GM12878 (cell line): ENCODE results near the gene SLCO1A2. TPM values are rescaled to one million over a fixed set of nuclear protein-coding genes. Genes with fewer than 3 reads are reported as not detected.
A peak's percentile ranks its signal among the peaks of the same experiment; 100 is the strongest.

Experiments
- ATAC-seq: fragments of 200-7000 bp; cut with Tn5 transposase; 3 replicates; pipeline ENCODE4 v1.9.1; 2020; ENCODE audit warnings: mild to moderate bottlenecking, moderate library complexity
- BruUV-seq: library from RNA; stranded (reverse); fragments of 400-500 nt; replicated peaks from 2 replicates; lab custom pipeline; 2021; lab: Mats Ljungman, UMichigan
- CTCF ChIA-PET: fragments of 300-600 bp; sonication (Branson Sonifier 250); formaldehyde crosslinking; extraction: SDS; loops from one replicate; lab custom pipeline; 2021; ENCODE audit warnings: inconsistent platforms; lab: Yijun Ruan, JAX
- POLR2A ChIA-PET: fragments of 350-600 bp; formaldehyde crosslinking; extraction: SDS; loops from one replicate; lab custom pipeline; 2021; ENCODE audit warnings: inconsistent platforms; lab: Charles Lee
- RAD21 ChIA-PET: fragments of 300-600 bp; sonication (Branson Sonifier 250); formaldehyde crosslinking; loops from one replicate; lab custom pipeline; 2023; ENCODE audit warnings: antibody characterized with exemption; ENCODE audit not compliant: unreplicated experiment; lab: Charles Lee
- SMC1A ChIA-PET: fragments of 300-600 bp; sonication (Branson Sonifier 250); formaldehyde crosslinking; loops from one replicate; lab custom pipeline; 2023; ENCODE audit not compliant: unreplicated experiment, uncharacterized antibody; lab: Charles Lee
- DNase-seq: peaks from one replicate; pipeline ENCODE4 v3.0.0-alpha.2; 2011; ENCODE audit warnings: low read depth, low spot score
- FAIRE-seq: peaks from 3 replicates; lab custom pipeline; 2011; peaks lifted over from hg19 to GRCh38; lab: Jason Lieb, UNC
- H2AFZ ChIP-seq: 2 replicates; pipeline ENCODE4 v1.6.0; 2011; ENCODE audit warnings: low read depth, low read length, control low read depth; ENCODE audit not compliant: control insufficient read depth
- H3K27ac ChIP-seq: 2 replicates; pipeline ENCODE4 v1.5.1; 2011; ENCODE audit warnings: control low read depth; ENCODE audit not compliant: control insufficient read depth, insufficient read depth
- H3K27me3 ChIP-seq, 2 experiments: replicated peaks in 1 of 2; 2 replicates each; pipeline versions ENCODE4 v1.6.0 to v1.6.1; 2011; ENCODE audit warnings: low read length in 1 of 2; ENCODE audit not compliant: control insufficient read depth in 2 of 2, insufficient read depth in 2 of 2
- H3K36me3 ChIP-seq, 2 experiments: 2 replicates each; pipeline ENCODE4 v1.5.1; 2011; ENCODE audit warnings: low read length in 1 of 2; ENCODE audit not compliant: control insufficient read depth in 2 of 2, insufficient read depth in 2 of 2
- H3K4me1 ChIP-seq: 2 replicates; pipeline ENCODE4 v1.6.1; 2011; ENCODE audit warnings: mild to moderate bottlenecking, low read length, moderate library complexity, mixed read lengths; ENCODE audit not compliant: control insufficient read depth, insufficient read depth
- H3K4me2 ChIP-seq: 2 replicates; pipeline ENCODE4 v1.6.0; 2011; ENCODE audit warnings: control low read depth; ENCODE audit not compliant: control insufficient read depth, insufficient read depth
- H3K4me3 ChIP-seq: fragments of 200-600 bp; sonication (generic); 2 replicates; pipeline ENCODE4 v1.5.1; 2016
- H3K79me2 ChIP-seq: 2 replicates; pipeline ENCODE4 v1.6.0; 2011; ENCODE audit warnings: low read length; ENCODE audit not compliant: control insufficient read depth, insufficient read depth
- H3K9ac ChIP-seq: 2 replicates; pipeline ENCODE4 v1.8.0; 2011; ENCODE audit warnings: low read length, control low read depth, mixed read lengths; ENCODE audit not compliant: control insufficient read depth, insufficient read depth
- H3K9me3 ChIP-seq: replicated peaks from 3 replicates; pipeline ENCODE4 v1.5.1; 2011; ENCODE audit warnings: mild to moderate bottlenecking, low read length; ENCODE audit not compliant: control insufficient read depth, insufficient read depth
- H4K20me1 ChIP-seq: 2 replicates; pipeline ENCODE4 v1.6.0; 2011; ENCODE audit not compliant: control insufficient read depth, insufficient read depth
- CHD1 ChIP-seq: IDR thresholded peaks from 2 replicates; pipeline ENCODE4 v1.6.1; 2012; ENCODE audit warnings: low read depth, low read length, improper control_type of control experiment
- EZH2 ChIP-seq: IDR thresholded peaks from 2 replicates; pipeline ENCODE4 v1.6.1; 2012; ENCODE audit warnings: low read depth, mild to moderate bottlenecking, control low read depth, inconsistent platforms, low read length, borderline replicate concordance; ENCODE audit not compliant: control insufficient read depth
- FOXK2 ChIP-seq: fragments of 450-650 bp; IDR thresholded peaks from 2 replicates; pipeline ENCODE4 v1.6.1; 2017; ENCODE audit warnings: mild to moderate bottlenecking, moderate library complexity
- FOXM1 ChIP-seq: IDR thresholded peaks from 2 replicates; pipeline ENCODE4 v1.6.1; 2012; ENCODE audit warnings: low read depth, mild to moderate bottlenecking, inconsistent platforms, low read length, moderate library complexity
- GABPA ChIP-seq: IDR thresholded peaks from 2 replicates; pipeline ENCODE4 v1.6.1; 2014; ENCODE audit warnings: antibody characterized with exemption, low read depth, mild to moderate bottlenecking, inconsistent platforms
- JUND ChIP-seq: IDR thresholded peaks from 2 replicates; pipeline ENCODE4 v1.6.1; 2012; ENCODE audit warnings: low read depth, mild to moderate bottlenecking, low read length, improper control_type of control experiment, moderate library complexity
- NFIC ChIP-seq: IDR thresholded peaks from 2 replicates; pipeline ENCODE4 v1.6.1; 2012; ENCODE audit warnings: low read depth, mild to moderate bottlenecking, inconsistent platforms, low read length, moderate library complexity
- POLR2AphosphoS2 ChIP-seq: IDR thresholded peaks from 2 replicates; pipeline ENCODE4 v1.6.1; 2011; ENCODE audit warnings: low read depth, mild to moderate bottlenecking, low read length, improper control_type of control experiment, moderate library complexity
- RAD21 ChIP-seq: IDR thresholded peaks from 2 replicates; pipeline ENCODE4 v1.6.1; 2011; ENCODE audit warnings: mild to moderate bottlenecking, low read depth, low read length, moderate library complexity; ENCODE audit not compliant: insufficient read depth
- RCOR1 ChIP-seq: conservative IDR thresholded peaks from 2 replicates; pipeline ENCODE4 v1.6.1; 2012; ENCODE audit warnings: low read depth, low read length, improper control_type of control experiment
- RUNX3 ChIP-seq: IDR thresholded peaks from 2 replicates; pipeline ENCODE4 v1.6.1; 2012; ENCODE audit warnings: low read length, inconsistent platforms
- SIN3A ChIP-seq: IDR thresholded peaks from 2 replicates; pipeline ENCODE4 v1.6.1; 2012; ENCODE audit warnings: low read depth, low read length, improper control_type of control experiment
- SRF ChIP-seq, 2 experiments: IDR thresholded peaks; 2 replicates each; pipeline ENCODE4 v1.6.1; 2011; ENCODE audit warnings: low read depth in 2 of 2, low read length in 2 of 2, mild to moderate bottlenecking in 1 of 2, moderate library complexity in 1 of 2
- WGBS: methylation state at CpG from one replicate; pipeline ENCODE4 v1.1.6; 2016; ENCODE audit warnings: low lambda C conversion rate; ENCODE audit not compliant: insufficient replicate concordance, insufficient coverage; ENCODE audit errors: missing lambda C conversion rate; 5-methylcytosine and 5-hydroxymethylcytosine counted together
- in situ Hi-C: fragments of 300-500 bp; cut with MboI; formaldehyde crosslinking; loops from 9 replicates; pipeline ENCODE4 v1.14.3; 2018; ENCODE audit warnings: mixed read lengths
- intact Hi-C: fragments of 100-400 bp; cut with micrococcal nuclease; formaldehyde crosslinking; loops from one replicate; pipeline ENCODE4 v1.14.2; 2022; ENCODE audit not compliant: unreplicated experiment
- polyA plus RNA-seq, 11 experiments: library from polyadenylated mRNA; depleted of rRNA in 4 of 11; unstranded in 6 of 11; stranded (reverse) in 5 of 11; fragments of >200 nt; fragmentation: Nextera tagmentation in 4 of 11; fragmentation: Illumina TruSeq in 1 of 11; extraction: Ambion mirVana in 4 of 11; extraction: Trizol in 1 of 11; gene quantifications; 1 replicate in 1 of 11; 2 replicates in 10 of 11; pipeline versions ENCODE4 v1.2.1 to v1.2.3, GENCODE V29; 2011 to 2016; ENCODE audit warnings: inconsistent platforms in 2 of 11, missing spikeins in 2 of 11, low read depth in 1 of 11
- total RNA-seq, 4 experiments: library from RNA; depleted of rRNA in 3 of 4; stranded (reverse); fragments of >200 nt in 3 of 4; fragmentation: Illumina TruSeq in 1 of 4; extraction: Trizol in 1 of 4; gene quantifications; 2 replicates each; pipeline versions ENCODE4 v1.2.1 to v1.2.3, GENCODE V29; 2013 to 2021
- TF ChIP-seq, protein P1 (sequence below): fragments of 450-650 bp; IDR thresholded peaks from 2 replicates; pipeline ENCODE4 v1.6.1; 2016; ENCODE audit warnings: mild to moderate bottlenecking, moderate library complexity, borderline replicate concordance
- TF ChIP-seq, protein P2 (sequence below): fragments of 450-650 bp; IDR thresholded peaks from 2 replicates; pipeline ENCODE4 v1.6.1; 2017; ENCODE audit warnings: mild to moderate bottlenecking
- TF ChIP-seq, protein P3 (sequence below), 3 experiments: IDR thresholded peaks in 2 of 3; conservative IDR thresholded peaks in 1 of 3; 2 replicates each; pipeline ENCODE4 v1.5.1; 2011; ENCODE audit warnings: low read depth in 3 of 3, low read length in 3 of 3, mild to moderate bottlenecking in 3 of 3, control low read depth in 2 of 3, moderate library complexity in 2 of 3, inconsistent platforms in 1 of 3, mixed read lengths in 1 of 3; ENCODE audit not compliant: control insufficient read depth in 2 of 3, insufficient read depth in 1 of 3; ENCODE audit errors: extremely low read depth in 1 of 3

SLCO1A2 gene
- total and polyA plus RNA-seq, 10 of the 15 experiments (the other 5 are each of a cell fraction or from before 2014, with no cell fraction given), result not detected

DNA sequence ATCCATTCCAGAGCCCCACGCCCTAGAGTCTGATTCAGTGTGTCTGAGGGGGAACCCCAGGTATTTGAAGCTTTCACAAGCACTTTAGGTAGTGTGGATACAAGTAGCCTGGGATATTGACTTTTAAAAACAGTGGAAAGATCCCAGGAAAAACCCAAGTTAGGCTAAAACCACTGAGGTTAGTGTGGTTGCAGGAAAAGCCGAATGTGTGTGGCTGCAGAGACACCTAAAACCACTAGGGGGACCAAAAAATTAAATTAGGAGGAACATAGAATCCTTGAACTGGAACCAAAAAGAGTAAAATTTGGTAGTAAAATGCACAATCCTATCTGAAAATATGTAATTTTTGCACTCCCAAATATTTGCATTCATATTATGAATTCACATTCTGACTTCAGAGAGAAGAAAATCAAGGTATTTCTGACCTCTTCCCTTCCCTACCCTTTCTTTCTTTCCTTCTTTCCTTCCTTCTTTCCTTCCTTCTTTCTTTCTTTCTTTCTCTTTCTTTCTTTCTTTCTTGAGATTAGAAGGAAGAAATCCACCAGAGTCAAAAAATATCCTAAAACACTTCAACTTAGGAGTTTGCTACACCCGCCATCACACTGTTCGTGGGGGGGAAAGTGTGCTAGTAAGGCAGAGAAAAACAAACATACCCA lies 37.8 kb downstream of the SLCO1A2 start:
- Histone ChIP-seq H3K4me1 (no peaks in the 10 kb centered on the region), H3K79me2 (no peaks in the 10 kb centered on the region), H2AFZ (no peak overlapping the region), H3K4me3 (no peak overlapping the region), H3K36me3 (no peaks in the 10 kb centered on the region), H3K27ac (no peak overlapping the region), H3K4me2 (no peak overlapping the region), H3K27me3 (no peaks in the 10 kb centered on the region), H3K9me3 (no peaks in the 10 kb centered on the region), H4K20me1 (no peaks in the 10 kb centered on the region), H3K9ac (no peak overlapping the region)
- ChIA-PET CTCF (interaction anchor here (0.7 to 1.7 kb wide), 5 partner anchors 13 to 383 kb away, joined by 3 to 6 read pairs (median 3); no protein-coding TSS in a partner anchor), SMC1A (no interaction called here), POLR2A (no interaction called here), RAD21 (interaction anchor here (0.7 kb wide), 1 partner anchor 384 kb away, joined by 6 read pairs; no protein-coding TSS in a partner anchor)
- WGBS, result 50% methylated on average over 4 of the region's 4 CpGs
- no TSS peak for BruUV-seq
- DNase-seq (no peak), FAIRE-seq (no peak), ATAC-seq (peak; percentile 70)
- TF ChIP-seq POLR2AphosphoS2 (no peak), GABPA (no peak), CHD1 (no peak), RUNX3 (0 out of 2 replicates have a peak, but pooled peaks have one; percentile 23), FOXM1 (no peak), SRF (IDR thresholded peaks at IDR 0.05; ENCODE audit: low read depth in 2 of 2, low read length in 2 of 2) (no peak), EZH2 (no peak), RAD21 (peak; percentile 39), NFIC (no peak), SIN3A (no peak), FOXK2 (no peak), JUND (no peak), RCOR1 (no peak)
- TF ChIP-seq, protein P1, sequence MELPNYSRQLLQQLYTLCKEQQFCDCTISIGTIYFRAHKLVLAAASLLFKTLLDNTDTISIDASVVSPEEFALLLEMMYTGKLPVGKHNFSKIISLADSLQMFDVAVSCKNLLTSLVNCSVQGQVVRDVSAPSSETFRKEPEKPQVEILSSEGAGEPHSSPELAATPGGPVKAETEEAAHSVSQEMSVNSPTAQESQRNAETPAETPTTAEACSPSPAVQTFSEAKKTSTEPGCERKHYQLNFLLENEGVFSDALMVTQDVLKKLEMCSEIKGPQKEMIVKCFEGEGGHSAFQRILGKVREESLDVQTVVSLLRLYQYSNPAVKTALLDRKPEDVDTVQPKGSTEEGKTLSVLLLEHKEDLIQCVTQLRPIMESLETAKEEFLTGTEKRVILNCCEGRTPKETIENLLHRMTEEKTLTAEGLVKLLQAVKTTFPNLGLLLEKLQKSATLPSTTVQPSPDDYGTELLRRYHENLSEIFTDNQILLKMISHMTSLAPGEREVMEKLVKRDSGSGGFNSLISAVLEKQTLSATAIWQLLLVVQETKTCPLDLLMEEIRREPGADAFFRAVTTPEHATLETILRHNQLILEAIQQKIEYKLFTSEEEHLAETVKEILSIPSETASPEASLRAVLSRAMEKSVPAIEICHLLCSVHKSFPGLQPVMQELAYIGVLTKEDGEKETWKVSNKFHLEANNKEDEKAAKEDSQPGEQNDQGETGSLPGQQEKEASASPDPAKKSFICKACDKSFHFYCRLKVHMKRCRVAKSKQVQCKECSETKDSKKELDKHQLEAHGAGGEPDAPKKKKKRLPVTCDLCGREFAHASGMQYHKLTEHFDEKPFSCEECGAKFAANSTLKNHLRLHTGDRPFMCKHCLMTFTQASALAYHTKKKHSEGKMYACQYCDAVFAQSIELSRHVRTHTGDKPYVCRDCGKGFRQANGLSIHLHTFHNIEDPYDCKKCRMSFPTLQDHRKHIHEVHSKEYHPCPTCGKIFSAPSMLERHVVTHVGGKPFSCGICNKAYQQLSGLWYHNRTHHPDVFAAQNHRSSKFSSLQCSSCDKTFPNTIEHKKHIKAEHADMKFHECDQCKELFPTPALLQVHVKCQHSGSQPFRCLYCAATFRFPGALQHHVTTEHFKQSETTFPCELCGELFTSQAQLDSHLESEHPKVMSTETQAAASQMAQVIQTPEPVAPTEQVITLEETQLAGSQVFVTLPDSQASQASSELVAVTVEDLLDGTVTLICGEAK, result no peak
- TF ChIP-seq, protein P2, sequence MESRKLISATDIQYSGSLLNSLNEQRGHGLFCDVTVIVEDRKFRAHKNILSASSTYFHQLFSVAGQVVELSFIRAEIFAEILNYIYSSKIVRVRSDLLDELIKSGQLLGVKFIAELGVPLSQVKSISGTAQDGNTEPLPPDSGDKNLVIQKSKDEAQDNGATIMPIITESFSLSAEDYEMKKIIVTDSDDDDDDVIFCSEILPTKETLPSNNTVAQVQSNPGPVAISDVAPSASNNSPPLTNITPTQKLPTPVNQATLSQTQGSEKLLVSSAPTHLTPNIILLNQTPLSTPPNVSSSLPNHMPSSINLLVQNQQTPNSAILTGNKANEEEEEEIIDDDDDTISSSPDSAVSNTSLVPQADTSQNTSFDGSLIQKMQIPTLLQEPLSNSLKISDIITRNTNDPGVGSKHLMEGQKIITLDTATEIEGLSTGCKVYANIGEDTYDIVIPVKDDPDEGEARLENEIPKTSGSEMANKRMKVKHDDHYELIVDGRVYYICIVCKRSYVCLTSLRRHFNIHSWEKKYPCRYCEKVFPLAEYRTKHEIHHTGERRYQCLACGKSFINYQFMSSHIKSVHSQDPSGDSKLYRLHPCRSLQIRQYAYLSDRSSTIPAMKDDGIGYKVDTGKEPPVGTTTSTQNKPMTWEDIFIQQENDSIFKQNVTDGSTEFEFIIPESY, result no peak
- TF ChIP-seq, protein P3, sequence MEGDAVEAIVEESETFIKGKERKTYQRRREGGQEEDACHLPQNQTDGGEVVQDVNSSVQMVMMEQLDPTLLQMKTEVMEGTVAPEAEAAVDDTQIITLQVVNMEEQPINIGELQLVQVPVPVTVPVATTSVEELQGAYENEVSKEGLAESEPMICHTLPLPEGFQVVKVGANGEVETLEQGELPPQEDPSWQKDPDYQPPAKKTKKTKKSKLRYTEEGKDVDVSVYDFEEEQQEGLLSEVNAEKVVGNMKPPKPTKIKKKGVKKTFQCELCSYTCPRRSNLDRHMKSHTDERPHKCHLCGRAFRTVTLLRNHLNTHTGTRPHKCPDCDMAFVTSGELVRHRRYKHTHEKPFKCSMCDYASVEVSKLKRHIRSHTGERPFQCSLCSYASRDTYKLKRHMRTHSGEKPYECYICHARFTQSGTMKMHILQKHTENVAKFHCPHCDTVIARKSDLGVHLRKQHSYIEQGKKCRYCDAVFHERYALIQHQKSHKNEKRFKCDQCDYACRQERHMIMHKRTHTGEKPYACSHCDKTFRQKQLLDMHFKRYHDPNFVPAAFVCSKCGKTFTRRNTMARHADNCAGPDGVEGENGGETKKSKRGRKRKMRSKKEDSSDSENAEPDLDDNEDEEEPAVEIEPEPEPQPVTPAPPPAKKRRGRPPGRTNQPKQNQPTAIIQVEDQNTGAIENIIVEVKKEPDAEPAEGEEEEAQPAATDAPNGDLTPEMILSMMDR (IDR thresholded peaks at IDR 0.05 in 2 of 3, conservative IDR thresholded peaks at IDR 0.05 in 1 of 3; ENCODE audit: control insufficient read depth in 2 of 3, extremely low read depth in 1 of 3, insufficient read depth in 1 of 3, low read depth in 3 of 3, low read length in 3 of 3), result peak; percentile 51 to 75 (median 65)
- intact Hi-C loops (loop anchor here (2.0 kb wide), 1 partner anchor 384 kb away; no protein-coding TSS in a partner anchor), in situ Hi-C loops (no loop called here)
